Measurements from ENCODE around the gene RRP15.

RRP15 gene

DNA sequence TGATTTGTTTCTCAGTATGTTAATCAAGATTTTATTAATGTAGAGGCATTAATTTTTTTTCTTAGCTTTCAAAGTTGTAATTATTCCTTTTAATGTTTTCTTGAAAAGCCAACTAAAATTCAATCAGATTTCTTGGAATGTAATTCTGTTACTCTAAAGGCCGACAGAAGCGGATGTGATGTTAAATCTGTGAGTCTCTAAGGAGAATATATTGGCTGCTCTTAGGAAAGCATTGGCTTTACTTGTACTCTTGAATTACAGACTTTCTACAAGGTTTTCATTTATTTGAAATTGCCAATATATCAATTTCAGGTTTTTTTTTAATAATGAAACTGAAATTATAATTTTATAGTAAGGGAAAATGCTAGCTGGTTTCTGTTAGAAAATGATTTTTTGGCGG, 29.2 kb downstream of the RRP15 start:
- TF ChIP-seq TAF1 (IDR thresholded peaks at IDR 0.05; ENCODE audit: borderline replicate concordance, insufficient read depth, low read length) = no peak
- TF ChIP-seq POLR2AphosphoS5 (IDR thresholded peaks at IDR 0.05; ENCODE audit: low read depth, low read length) = no peak
- no peak for TF ChIP-seq SIN3A (IDR thresholded peaks at IDR 0.05; ENCODE audit: borderline replicate concordance, insufficient read depth, low read length)
- TF ChIP-seq, protein P1, sequence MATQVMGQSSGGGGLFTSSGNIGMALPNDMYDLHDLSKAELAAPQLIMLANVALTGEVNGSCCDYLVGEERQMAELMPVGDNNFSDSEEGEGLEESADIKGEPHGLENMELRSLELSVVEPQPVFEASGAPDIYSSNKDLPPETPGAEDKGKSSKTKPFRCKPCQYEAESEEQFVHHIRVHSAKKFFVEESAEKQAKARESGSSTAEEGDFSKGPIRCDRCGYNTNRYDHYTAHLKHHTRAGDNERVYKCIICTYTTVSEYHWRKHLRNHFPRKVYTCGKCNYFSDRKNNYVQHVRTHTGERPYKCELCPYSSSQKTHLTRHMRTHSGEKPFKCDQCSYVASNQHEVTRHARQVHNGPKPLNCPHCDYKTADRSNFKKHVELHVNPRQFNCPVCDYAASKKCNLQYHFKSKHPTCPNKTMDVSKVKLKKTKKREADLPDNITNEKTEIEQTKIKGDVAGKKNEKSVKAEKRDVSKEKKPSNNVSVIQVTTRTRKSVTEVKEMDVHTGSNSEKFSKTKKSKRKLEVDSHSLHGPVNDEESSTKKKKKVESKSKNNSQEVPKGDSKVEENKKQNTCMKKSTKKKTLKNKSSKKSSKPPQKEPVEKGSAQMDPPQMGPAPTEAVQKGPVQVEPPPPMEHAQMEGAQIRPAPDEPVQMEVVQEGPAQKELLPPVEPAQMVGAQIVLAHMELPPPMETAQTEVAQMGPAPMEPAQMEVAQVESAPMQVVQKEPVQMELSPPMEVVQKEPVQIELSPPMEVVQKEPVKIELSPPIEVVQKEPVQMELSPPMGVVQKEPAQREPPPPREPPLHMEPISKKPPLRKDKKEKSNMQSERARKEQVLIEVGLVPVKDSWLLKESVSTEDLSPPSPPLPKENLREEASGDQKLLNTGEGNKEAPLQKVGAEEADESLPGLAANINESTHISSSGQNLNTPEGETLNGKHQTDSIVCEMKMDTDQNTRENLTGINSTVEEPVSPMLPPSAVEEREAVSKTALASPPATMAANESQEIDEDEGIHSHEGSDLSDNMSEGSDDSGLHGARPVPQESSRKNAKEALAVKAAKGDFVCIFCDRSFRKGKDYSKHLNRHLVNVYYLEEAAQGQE (IDR thresholded peaks at IDR 0.05; ENCODE audit: insufficient read depth in 1 of 2, low read depth in 2 of 2, low read length in 2 of 2) = no peak
- no peak for TF ChIP-seq FOXP2 (optimal IDR thresholded peaks at IDR 0.05; ENCODE audit: borderline replicate concordance, extremely low read depth, extremely low read length, insufficient read depth)

DNA sequence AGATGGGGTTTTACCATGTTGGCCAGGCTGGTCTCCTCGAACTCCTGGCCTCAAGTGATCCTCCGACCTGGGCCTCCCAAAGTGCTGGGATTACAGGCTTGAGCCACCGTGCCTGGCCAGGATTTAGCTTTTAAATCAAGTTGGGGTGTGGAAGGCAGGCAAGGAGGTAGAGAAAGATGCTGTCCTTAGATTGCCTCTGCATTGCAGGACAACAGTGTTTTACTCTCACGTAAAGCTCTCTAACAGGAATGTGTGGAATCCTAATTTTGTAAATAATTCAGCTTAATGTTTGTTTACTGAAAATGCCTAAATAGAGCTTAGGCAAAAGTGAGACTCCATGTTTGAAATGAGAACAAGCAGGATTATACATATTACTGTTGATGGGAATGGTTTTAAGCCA, 30.5 kb downstream of the RRP15 start:
- TF ChIP-seq TAF1 (IDR thresholded peaks at IDR 0.05; ENCODE audit: borderline replicate concordance, insufficient read depth, low read length) (no peak), SIN3A (IDR thresholded peaks at IDR 0.05; ENCODE audit: borderline replicate concordance, insufficient read depth, low read length) (no peak), FOXP2 (optimal IDR thresholded peaks at IDR 0.05; ENCODE audit: borderline replicate concordance, extremely low read depth, extremely low read length, insufficient read depth) (no peak)
- TF ChIP-seq, protein P1 (IDR thresholded peaks at IDR 0.05; ENCODE audit: insufficient read depth in 1 of 2, low read depth in 2 of 2, low read length in 2 of 2) = no peak

DNA sequence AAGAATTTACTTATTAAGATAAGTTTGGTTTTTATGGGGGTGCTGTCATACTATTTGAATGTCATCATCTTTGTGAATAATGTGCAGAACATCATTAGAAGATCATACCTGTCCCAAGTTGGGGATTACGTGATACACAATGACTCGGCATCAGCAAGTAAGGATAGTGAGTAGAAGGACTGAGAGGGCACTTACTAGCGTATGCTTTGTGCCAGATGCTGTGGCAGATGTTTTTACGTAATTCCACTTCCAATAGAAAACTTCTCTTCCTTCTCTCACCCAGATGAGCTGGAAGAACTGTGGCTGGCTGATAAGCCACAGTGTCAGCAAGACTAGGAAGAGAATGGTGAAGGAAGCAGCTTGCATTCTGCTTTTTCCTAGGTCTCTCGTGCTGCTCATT, 32.0 kb downstream of the RRP15 start:
- TF ChIP-seq, protein P1 (IDR thresholded peaks at IDR 0.05; ENCODE audit: insufficient read depth in 1 of 2, low read depth in 2 of 2, low read length in 2 of 2) = no peak
- TF ChIP-seq POLR2AphosphoS5 (IDR thresholded peaks at IDR 0.05; ENCODE audit: low read depth, low read length) (no peak), TAF1 (IDR thresholded peaks at IDR 0.05; ENCODE audit: borderline replicate concordance, insufficient read depth, low read length) (no peak), SIN3A (IDR thresholded peaks at IDR 0.05; ENCODE audit: borderline replicate concordance, insufficient read depth, low read length) (no peak), FOXP2 (optimal IDR thresholded peaks at IDR 0.05; ENCODE audit: borderline replicate concordance, extremely low read depth, extremely low read length, insufficient read depth) (no peak)

DNA sequence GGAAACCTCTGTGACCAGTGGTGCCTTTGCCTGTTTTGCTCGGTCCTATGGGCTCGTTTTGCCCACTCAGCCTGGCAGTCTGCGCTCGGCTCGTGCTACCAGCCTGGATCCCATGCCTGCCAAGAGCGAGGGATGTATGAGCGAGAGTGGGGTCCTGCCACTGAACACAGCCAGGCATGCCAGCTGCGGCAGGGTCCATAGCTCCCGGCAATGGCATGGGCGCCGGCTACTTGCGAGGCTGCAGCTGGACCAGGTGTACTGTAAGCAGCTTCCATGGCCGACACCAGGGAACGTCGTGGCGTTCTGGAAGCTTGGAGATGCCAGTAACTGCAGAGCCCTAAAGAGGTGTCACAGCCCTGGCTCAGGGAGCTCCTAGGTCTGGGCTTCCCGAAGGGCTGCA, 37.7 kb downstream of the RRP15 start:
- TF ChIP-seq FOXP2 (optimal IDR thresholded peaks at IDR 0.05; ENCODE audit: borderline replicate concordance, extremely low read depth, extremely low read length, insufficient read depth) (no peak), TAF1 (IDR thresholded peaks at IDR 0.05; ENCODE audit: borderline replicate concordance, insufficient read depth, low read length) (no peak), SIN3A (IDR thresholded peaks at IDR 0.05; ENCODE audit: borderline replicate concordance, insufficient read depth, low read length) (no peak), POLR2AphosphoS5 (IDR thresholded peaks at IDR 0.05; ENCODE audit: low read depth, low read length) (no peak)
- TF ChIP-seq, protein P1 (IDR thresholded peaks at IDR 0.05; ENCODE audit: insufficient read depth in 1 of 2, low read depth in 2 of 2, low read length in 2 of 2) = no peak

Data from PFSK-1 (cell line).